Endothelial cell of umbilical vein (primary cell): ENCODE data around the gene GNAO1. TPM values are rescaled to one million over a fixed set of nuclear protein-coding genes. Genes with fewer than 3 reads are reported as not detected.

ENCODE experiments used
- BruUV-seq: library from RNA; stranded (reverse); fragments of 400-500 nt; replicated peaks from 2 replicates; lab custom pipeline; 2021; lab: Mats Ljungman, UMichigan
- CTCF ChIA-PET: fragments of 300-600, 350-600 bp; sonication (Branson Sonifier 250); formaldehyde crosslinking; loops from one replicate; lab custom pipeline; 2021; ENCODE audit warnings: antibody characterized with exemption, inconsistent platforms; lab: Charles Lee
- POLR2A ChIA-PET: fragments of 300-600, 350-600 bp; sonication (Branson Sonifier 250); formaldehyde crosslinking; loops from one replicate; lab custom pipeline; 2021; ENCODE audit warnings: antibody characterized with exemption, inconsistent platforms; lab: Charles Lee
- DNase-seq: peaks from one replicate; pipeline ENCODE4 v3.0.0-alpha.2; 2011; ENCODE audit warnings: low read depth, low spot score
- FAIRE-seq: peaks from 2 replicates; lab custom pipeline; 2011; peaks lifted over from hg19 to GRCh38; lab: Jason Lieb, UNC
- H2AFZ ChIP-seq: 2 replicates; pipeline ENCODE4 v1.6.0; 2012; ENCODE audit warnings: low read depth, low read length, control low read depth, inconsistent platforms
- H3K27ac ChIP-seq: 2 replicates; pipeline ENCODE4 v1.5.1; 2011; ENCODE audit warnings: low read depth, mild to moderate bottlenecking, control low read depth, low read length, moderate library complexity; ENCODE audit not compliant: insufficient read depth
- H3K27me3 ChIP-seq, 2 experiments: 2 replicates each; pipeline versions ENCODE4 v1.6.0 to v1.6.1; 2011; ENCODE audit warnings: low read length in 2 of 2, mixed read lengths in 1 of 2; ENCODE audit not compliant: control insufficient read depth in 2 of 2, insufficient read depth in 2 of 2
- H3K36me3 ChIP-seq, 2 experiments: 2 replicates in 1 of 2; 3 replicates in 1 of 2; pipeline ENCODE4 v1.5.1; 2011; ENCODE audit warnings: low read length in 2 of 2, mild to moderate bottlenecking in 1 of 2, moderate library complexity in 1 of 2; ENCODE audit not compliant: control insufficient read depth in 2 of 2, insufficient read depth in 2 of 2; ENCODE audit errors: extremely low read depth in 1 of 2
- H3K4me1 ChIP-seq: 3 replicates; pipeline ENCODE4 v1.5.1; 2011; ENCODE audit warnings: mild to moderate bottlenecking, low read length; ENCODE audit not compliant: control insufficient read depth, insufficient read depth; ENCODE audit errors: extremely low read depth
- H3K4me2 ChIP-seq: 2 replicates; pipeline ENCODE4 v1.6.1; 2011; ENCODE audit warnings: low read length, control low read depth, mixed read lengths; ENCODE audit not compliant: insufficient read depth
- H3K4me3 ChIP-seq, 3 experiments: fragments of 200-600 bp in 1 of 3; sonication (generic), shearing (Covaris generic) in 1 of 3; replicated peaks in 1 of 3; 2 replicates each; pipeline ENCODE4 v1.5.1; 2011 to 2016; ENCODE audit warnings: control low read depth in 3 of 3, low read length in 3 of 3, mild to moderate bottlenecking in 2 of 3, inconsistent platforms in 1 of 3, low read depth in 1 of 3, moderate library complexity in 1 of 3; ENCODE audit not compliant: insufficient read depth in 1 of 3
- H3K79me2 ChIP-seq: 2 replicates; pipeline ENCODE4 v1.6.0; 2012; ENCODE audit warnings: low read length, inconsistent platforms; ENCODE audit not compliant: control insufficient read depth, insufficient read depth
- H3K9ac ChIP-seq: replicated peaks from 2 replicates; pipeline ENCODE3; 2011; ENCODE audit warnings: low read length, control low read depth; ENCODE audit not compliant: insufficient read depth; ENCODE audit errors: extremely low read depth
- H3K9me1 ChIP-seq: replicated peaks from 3 replicates; pipeline ENCODE4 v1.6.0; 2011; ENCODE audit warnings: mild to moderate bottlenecking, low read length; ENCODE audit not compliant: control insufficient read depth, insufficient read depth; ENCODE audit errors: extremely low read depth
- H3K9me3 ChIP-seq: replicated peaks from 2 replicates; pipeline ENCODE4 v1.5.1; 2012; ENCODE audit warnings: low read length, inconsistent platforms; ENCODE audit not compliant: control insufficient read depth, insufficient read depth
- H4K20me1 ChIP-seq: replicated peaks from 2 replicates; pipeline ENCODE3; 2011; ENCODE audit warnings: mild to moderate bottlenecking, low read length; ENCODE audit not compliant: control insufficient read depth, insufficient read depth; ENCODE audit errors: extremely low read depth
- EZH2 ChIP-seq: IDR thresholded peaks from 2 replicates; pipeline ENCODE4 v1.6.1; 2012; ENCODE audit warnings: borderline replicate concordance, low read depth, mild to moderate bottlenecking, moderate library complexity, low read length, inconsistent platforms; ENCODE audit not compliant: severe bottlenecking
- FOS ChIP-seq: IDR thresholded peaks from 2 replicates; pipeline ENCODE4 v1.6.1; 2011; ENCODE audit warnings: mild to moderate bottlenecking, low read length, moderate library complexity, borderline replicate concordance; ENCODE audit not compliant: insufficient read depth
- GATA2 ChIP-seq: IDR thresholded peaks from 2 replicates; pipeline ENCODE4 v1.7.0; 2011; ENCODE audit warnings: low read depth, mild to moderate bottlenecking, moderate library complexity, mixed read lengths, low read length; ENCODE audit not compliant: insufficient read length, insufficient read depth
- JUN ChIP-seq: IDR thresholded peaks from 2 replicates; pipeline ENCODE4 v1.6.1; 2011; ENCODE audit warnings: borderline replicate concordance, low read depth; ENCODE audit not compliant: insufficient read length, insufficient read depth
- MAX ChIP-seq: IDR thresholded peaks from 2 replicates; pipeline ENCODE4 v1.6.1; 2011; ENCODE audit not compliant: insufficient read depth, insufficient read length
- MYC ChIP-seq: IDR thresholded peaks from one replicate; pipeline ENCODE4 v1.6.1; 2011; ENCODE audit warnings: mild to moderate bottlenecking, low read depth, low read length
- POLR2A ChIP-seq: IDR thresholded peaks from 2 replicates; pipeline ENCODE4 v1.6.1; 2012; ENCODE audit warnings: low read depth, mild to moderate bottlenecking, control low read depth, low read length
- POLR2AphosphoS5 ChIP-seq: IDR thresholded peaks from 2 replicates; pipeline ENCODE4 v1.6.1; 2012; ENCODE audit warnings: low read depth, mild to moderate bottlenecking, control low read depth, low read length, moderate library complexity; ENCODE audit not compliant: insufficient read depth
- dilution Hi-C: fragments of 300-500 bp; cut with MboI; formaldehyde crosslinking; loops from one replicate; pipeline ENCODE4 v1.15.0; 2019; ENCODE audit warnings: low sequenced_read_pairs; ENCODE audit not compliant: extremely low pct_ligation_motif_present
- intact Hi-C: fragments of 100-400 bp; cut with micrococcal nuclease; formaldehyde crosslinking; loops from one replicate; pipeline ENCODE4 v1.10.0; 2022
- polyA plus RNA-seq, 4 experiments: library from polyadenylated mRNA; depleted of rRNA in 3 of 4; stranded (reverse) in 3 of 4; unstranded in 1 of 4; fragments of >200 nt; gene quantifications; 2 replicates each; pipeline versions ENCODE4 v1.2.1 to v1.2.3, GENCODE V29; 2011 to 2012; ENCODE audit warnings: missing spikeins in 1 of 4
- total RNA-seq: library from RNA; stranded (reverse); gene quantifications from 2 replicates; pipeline ENCODE4 v1.2.3, GENCODE V29; 2021
- TF ChIP-seq, protein P1 (sequence below), 2 donors: IDR thresholded peaks; 1 replicate in 1 of 2; 2 replicates in 1 of 2; pipeline ENCODE4 v1.5.1; 2011; ENCODE audit warnings: low read length in 2 of 2, mild to moderate bottlenecking in 2 of 2, moderate library complexity in 2 of 2, control low read depth in 1 of 2, inconsistent platforms in 1 of 2, low read depth in 1 of 2; ENCODE audit not compliant: insufficient read depth in 1 of 2; ENCODE audit errors: extremely low read depth in 1 of 2

GNAO1 gene
- total and polyA plus RNA-seq, 2 donors (not counting 3 experiments of a cell fraction or from before 2014, with no cell fraction given), result not detected

DNA sequence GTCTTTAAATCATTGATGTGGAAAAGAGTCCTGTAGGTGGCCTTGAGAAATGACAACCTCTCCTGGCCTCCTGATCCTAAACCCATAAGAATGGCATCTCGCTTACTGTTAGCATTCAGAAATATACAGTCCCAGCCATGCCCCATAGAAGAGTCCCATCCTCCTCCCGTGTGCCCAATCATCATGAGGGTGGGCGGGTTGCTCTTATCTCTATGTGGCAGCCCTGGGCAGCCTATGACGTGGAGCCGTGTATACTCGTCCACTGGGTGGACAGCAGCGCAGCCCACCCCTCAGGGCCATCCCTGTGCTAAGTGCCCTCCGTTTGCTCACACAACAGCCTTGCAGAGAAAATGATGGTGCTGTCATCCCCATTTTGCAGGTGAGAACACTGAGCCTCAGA, 128.8 kb downstream of the GNAO1 start:
- Histone ChIP-seq H3K4me3 (no peak overlapping the region), H2AFZ (no peak overlapping the region), H3K4me2 (no peak overlapping the region), H4K20me1 (no peaks in the 10 kb centered on the region), H3K9me3 (no peaks in the 10 kb centered on the region), H3K9me1 (no peaks in the 10 kb centered on the region), H3K79me2 (no peaks in the 10 kb centered on the region), H3K9ac (no peak overlapping the region), H3K4me1 (no peaks in the 10 kb centered on the region), H3K27ac (no peak overlapping the region), H3K36me3 (no peaks in the 10 kb centered on the region), H3K27me3 (peaks cover 4 to 6% of the 10 kb centered on the region in 2 experiments)
- TF ChIP-seq POLR2AphosphoS5 (no peak), JUN (no peak), MYC (no peak), GATA2 (no peak), MAX (no peak), FOS (no peak), EZH2 (no peak), POLR2A (no peak)
- TF ChIP-seq, protein P1, sequence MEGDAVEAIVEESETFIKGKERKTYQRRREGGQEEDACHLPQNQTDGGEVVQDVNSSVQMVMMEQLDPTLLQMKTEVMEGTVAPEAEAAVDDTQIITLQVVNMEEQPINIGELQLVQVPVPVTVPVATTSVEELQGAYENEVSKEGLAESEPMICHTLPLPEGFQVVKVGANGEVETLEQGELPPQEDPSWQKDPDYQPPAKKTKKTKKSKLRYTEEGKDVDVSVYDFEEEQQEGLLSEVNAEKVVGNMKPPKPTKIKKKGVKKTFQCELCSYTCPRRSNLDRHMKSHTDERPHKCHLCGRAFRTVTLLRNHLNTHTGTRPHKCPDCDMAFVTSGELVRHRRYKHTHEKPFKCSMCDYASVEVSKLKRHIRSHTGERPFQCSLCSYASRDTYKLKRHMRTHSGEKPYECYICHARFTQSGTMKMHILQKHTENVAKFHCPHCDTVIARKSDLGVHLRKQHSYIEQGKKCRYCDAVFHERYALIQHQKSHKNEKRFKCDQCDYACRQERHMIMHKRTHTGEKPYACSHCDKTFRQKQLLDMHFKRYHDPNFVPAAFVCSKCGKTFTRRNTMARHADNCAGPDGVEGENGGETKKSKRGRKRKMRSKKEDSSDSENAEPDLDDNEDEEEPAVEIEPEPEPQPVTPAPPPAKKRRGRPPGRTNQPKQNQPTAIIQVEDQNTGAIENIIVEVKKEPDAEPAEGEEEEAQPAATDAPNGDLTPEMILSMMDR (IDR thresholded peaks at IDR 0.05; ENCODE audit: extremely low read depth in 1 of 2, insufficient read depth in 1 of 2, low read depth in 1 of 2, low read length in 2 of 2), result no peak
- intact Hi-C loops (no loop called here), dilution Hi-C loops (no loop called here)
- CTCF ChIA-PET, result interaction anchor here (1.6 to 6.6 kb wide), 4 partner anchors 12 to 855 kb away, joined by 4 to 166 read pairs (median 31); no protein-coding TSS in a partner anchor
- POLR2A ChIA-PET, result no interaction called here
- no peak for FAIRE-seq
- no peak for DNase-seq
- no TSS peak for BruUV-seq
